Panc1 (cell line): ENCODE results near the gene GRAMD1A. TPM values are rescaled to one million over a fixed set of nuclear protein-coding genes. Genes with fewer than 3 reads are reported as not detected.
"Not testable (repeated sequence)": the region's sequence is repeated elsewhere in the genome, so short reads cannot be mapped to it uniquely, and the experiment has no call there.

Source experiments
- ATAC-seq: fragments of 200-7000 bp; cut with Tn5 transposase; 2 replicates; pipeline ENCODE4 v1.9.1; 2020; ENCODE audit warnings: mild to moderate bottlenecking, moderate library complexity
- BruUV-seq: library from RNA; stranded (reverse); fragments of 400-500 nt; replicated peaks from 2 replicates; lab custom pipeline; 2021; lab: Mats Ljungman, UMichigan
- CTCF ChIA-PET: fragments of 300-600 bp; sonication (Branson Sonifier 250); formaldehyde crosslinking; loops from one replicate; lab custom pipeline; 2022; ENCODE audit warnings: antibody characterized with exemption; lab: Charles Lee
- POLR2A ChIA-PET: fragments of 300-600 bp; sonication (Branson Sonifier 250); formaldehyde crosslinking; loops from one replicate; lab custom pipeline; 2022; ENCODE audit warnings: antibody characterized with exemption; lab: Charles Lee
- DNase-seq: peaks from one replicate; pipeline ENCODE4 v3.0.0-alpha.2; 2010; ENCODE audit warnings: low read depth, low spot score
- H3K27ac ChIP-seq: 2 replicates; pipeline ENCODE4 v1.5.1; 2011; ENCODE audit warnings: mild to moderate bottlenecking, low read length, inconsistent platforms
- H3K27me3 ChIP-seq: fragments of 200-500 bp; sonication (Bioruptor generic); 2 replicates; pipeline ENCODE4 v1.6.0; 2014; ENCODE audit warnings: low read length, inconsistent platforms; ENCODE audit not compliant: control insufficient read depth, insufficient read depth
- H3K36me3 ChIP-seq: fragments of 200-500 bp; sonication (Bioruptor generic); 2 replicates; pipeline ENCODE4 v1.5.1; 2014; ENCODE audit warnings: inconsistent platforms, mild to moderate bottlenecking, low read length, moderate library complexity; ENCODE audit not compliant: control insufficient read depth, insufficient read depth
- H3K4me1 ChIP-seq: 2 replicates; pipeline ENCODE4 v1.5.1; 2011; ENCODE audit warnings: inconsistent platforms, mild to moderate bottlenecking, low read length, moderate library complexity; ENCODE audit not compliant: control insufficient read depth, insufficient read depth
- H3K4me3 ChIP-seq, 2 experiments: 2 replicates each; pipeline ENCODE4 v1.5.1; 2011 to 2012; ENCODE audit warnings: low read depth in 2 of 2, low read length in 2 of 2, mild to moderate bottlenecking in 2 of 2, inconsistent platforms in 1 of 2, moderate library complexity in 1 of 2
- H3K9me3 ChIP-seq: fragments of 200-500 bp; sonication (Bioruptor generic); 2 replicates; pipeline ENCODE4 v1.5.1; 2014; ENCODE audit warnings: low read depth, mild to moderate bottlenecking, inconsistent platforms, low read length, moderate library complexity; ENCODE audit not compliant: control insufficient read depth, insufficient read depth
- POLR2AphosphoS5 ChIP-seq: IDR thresholded peaks from 2 replicates; pipeline ENCODE4 v1.6.1; 2012; ENCODE audit warnings: mild to moderate bottlenecking, low read depth, low read length, moderate library complexity
- REST ChIP-seq, 2 experiments: IDR thresholded peaks; 2 replicates each; pipeline ENCODE4 v1.6.1; 2011 to 2012; ENCODE audit warnings: low read depth in 2 of 2, control low read depth in 1 of 2, low read length in 1 of 2, mild to moderate bottlenecking in 1 of 2, moderate library complexity in 1 of 2; ENCODE audit not compliant: insufficient read depth in 1 of 2
- SIN3A ChIP-seq: IDR thresholded peaks from 2 replicates; pipeline ENCODE4 v1.6.1; 2012; ENCODE audit warnings: low read depth, mild to moderate bottlenecking, low read length, moderate library complexity, borderline replicate concordance; ENCODE audit not compliant: insufficient read depth
- TCF7L2 ChIP-seq: IDR thresholded peaks from 2 replicates; pipeline ENCODE4 v1.6.1; 2011; ENCODE audit warnings: mild to moderate bottlenecking, low read depth, low read length, inconsistent platforms
- in situ Hi-C: cut with HindIII; loops from 2 replicates; pipeline ENCODE4 v1.10.0; 2016; ENCODE audit warnings: low sequenced_read_pairs, low pct_unique_long_range_greater_than_20kb
- intact Hi-C: fragments of 100-400 bp; cut with micrococcal nuclease; formaldehyde crosslinking; loops from one replicate; pipeline ENCODE4 v1.10.0; 2022; ENCODE audit not compliant: unreplicated experiment
- total RNA-seq: library from RNA; stranded (reverse); gene quantifications from one replicate; pipeline ENCODE4 v1.2.1, GENCODE V29; 2021; ENCODE audit not compliant: unreplicated experiment
- TF ChIP-seq, protein P1 (sequence below): fragments of 450-650 bp; IDR thresholded peaks from 2 replicates; pipeline ENCODE4 v1.5.1; 2017; ENCODE audit warnings: mild to moderate bottlenecking

The GRAMD1A gene
- total RNA-seq, 1 experiment from 2014 or later, result 69.9 TPM

DNA sequence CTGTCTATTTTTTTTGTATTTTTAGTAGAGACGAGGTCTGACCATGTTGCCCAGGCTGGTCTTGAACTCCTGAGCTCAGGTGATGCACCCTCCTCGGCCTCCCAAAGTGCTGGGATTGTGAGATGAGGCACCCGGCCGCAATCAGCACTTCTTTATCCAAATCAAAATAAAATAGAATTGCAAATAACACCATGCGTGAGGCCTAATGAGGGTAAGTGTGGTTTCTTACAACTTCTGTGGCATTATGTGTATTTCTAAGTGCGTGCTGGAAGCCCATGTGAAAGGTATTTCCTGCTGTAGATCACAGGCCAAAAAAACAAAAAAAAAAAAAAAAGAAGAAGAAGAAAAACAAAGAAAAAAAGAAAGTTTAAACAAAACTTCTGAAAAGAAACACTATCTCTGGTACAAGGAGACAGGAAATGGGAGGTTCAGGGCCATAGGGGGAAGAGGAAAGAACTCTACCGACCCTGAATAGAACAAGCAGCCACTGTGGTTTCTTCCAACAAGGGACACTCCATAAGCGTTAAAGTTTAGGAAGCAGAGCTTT lies 3.0 kb upstream of the GRAMD1A start:
- Histone ChIP-seq H3K4me1 (peaks cover 26% of the 10 kb centered on the region), H3K27ac (no peak overlapping the region), H3K27me3 (no peaks in the 10 kb centered on the region), H3K9me3 (no peaks in the 10 kb centered on the region), H3K4me3 (no peak overlapping the region), H3K36me3 (no peaks in the 10 kb centered on the region)
- intact Hi-C loops, result no loop called here
- in situ Hi-C loops, result no loop called here
- BruUV-seq, result no TSS peak
- ATAC-seq (no peak), DNase-seq (no peak)
- ChIA-PET CTCF (no interaction called here), POLR2A (no interaction called here)
- no peak for TF ChIP-seq REST (IDR thresholded peaks at IDR 0.05; ENCODE audit: insufficient read depth in 1 of 2, low read depth in 2 of 2, low read length in 1 of 2)
- no peak for TF ChIP-seq POLR2AphosphoS5
- no peak for TF ChIP-seq TCF7L2
- TF ChIP-seq, protein P1, sequence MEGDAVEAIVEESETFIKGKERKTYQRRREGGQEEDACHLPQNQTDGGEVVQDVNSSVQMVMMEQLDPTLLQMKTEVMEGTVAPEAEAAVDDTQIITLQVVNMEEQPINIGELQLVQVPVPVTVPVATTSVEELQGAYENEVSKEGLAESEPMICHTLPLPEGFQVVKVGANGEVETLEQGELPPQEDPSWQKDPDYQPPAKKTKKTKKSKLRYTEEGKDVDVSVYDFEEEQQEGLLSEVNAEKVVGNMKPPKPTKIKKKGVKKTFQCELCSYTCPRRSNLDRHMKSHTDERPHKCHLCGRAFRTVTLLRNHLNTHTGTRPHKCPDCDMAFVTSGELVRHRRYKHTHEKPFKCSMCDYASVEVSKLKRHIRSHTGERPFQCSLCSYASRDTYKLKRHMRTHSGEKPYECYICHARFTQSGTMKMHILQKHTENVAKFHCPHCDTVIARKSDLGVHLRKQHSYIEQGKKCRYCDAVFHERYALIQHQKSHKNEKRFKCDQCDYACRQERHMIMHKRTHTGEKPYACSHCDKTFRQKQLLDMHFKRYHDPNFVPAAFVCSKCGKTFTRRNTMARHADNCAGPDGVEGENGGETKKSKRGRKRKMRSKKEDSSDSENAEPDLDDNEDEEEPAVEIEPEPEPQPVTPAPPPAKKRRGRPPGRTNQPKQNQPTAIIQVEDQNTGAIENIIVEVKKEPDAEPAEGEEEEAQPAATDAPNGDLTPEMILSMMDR, result no peak
- TF ChIP-seq SIN3A, result no peak

GRCh38 chr19:34998224-34998623 lies 1.9 kb upstream of the GRAMD1A start:
- H3K27me3 ChIP-seq, intact Hi-C loops, H3K4me3 ChIP-seq, POLR2A ChIA-PET, H3K36me3 ChIP-seq, DNase-seq, in situ Hi-C loops, H3K27ac ChIP-seq, ATAC-seq, BruUV-seq, CTCF ChIA-PET, H3K9me3 ChIP-seq: not testable (repeated sequence)
- peaks cover 26% of the 10 kb centered on the region for H3K4me1 ChIP-seq

DNA sequence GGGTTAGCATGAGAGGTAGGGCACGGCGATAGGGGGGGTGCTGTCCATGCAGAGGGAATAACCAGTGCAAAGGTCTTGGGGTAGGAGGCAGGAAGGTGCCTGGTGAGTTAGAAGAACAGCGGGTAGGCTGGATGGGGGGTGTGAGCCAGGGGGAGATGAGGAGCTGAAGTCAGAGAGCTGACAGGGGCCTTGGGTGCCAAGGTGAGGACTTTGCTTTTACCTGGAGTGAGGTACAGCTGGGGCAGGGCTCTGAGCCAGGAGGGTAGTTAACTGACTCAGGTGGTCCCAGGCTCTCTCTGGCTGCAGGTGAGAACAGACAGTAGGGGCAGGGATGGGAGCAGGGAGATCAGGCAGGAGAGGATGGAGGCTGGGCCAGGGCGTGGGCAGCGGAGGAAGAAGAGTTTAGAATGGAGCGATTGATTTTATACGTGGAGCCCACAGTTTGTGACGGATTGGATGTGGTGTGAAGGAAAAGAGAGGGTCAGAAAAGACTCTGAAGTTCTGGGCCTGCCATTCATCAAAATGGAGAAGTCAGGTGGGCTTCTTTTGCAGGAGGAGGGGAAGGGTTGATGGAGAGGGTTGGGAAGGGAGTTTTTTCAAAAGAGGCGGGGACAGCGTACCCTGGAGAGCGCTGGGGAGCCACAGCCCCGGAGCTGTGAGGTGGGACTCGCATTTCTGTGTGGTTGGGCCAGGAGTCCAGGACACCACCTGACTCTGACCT lies 1.2 kb upstream of the GRAMD1A start:
- Histone ChIP-seq H3K27ac (peak overlapping the region; percentile 91), H3K36me3 (no peaks in the 10 kb centered on the region), H3K27me3 (no peaks in the 10 kb centered on the region), H3K9me3 (no peaks in the 10 kb centered on the region), H3K4me3 (peak overlapping the region; percentile 56 to 68), H3K4me1 (peaks cover 25% of the 10 kb centered on the region)
- ChIA-PET CTCF (no interaction called here), POLR2A (interaction anchor here (0.6 kb wide), 1 partner anchor 66 kb away, joined by 11 read pairs; no protein-coding TSS in a partner anchor)
- ATAC-seq (no peak), DNase-seq (no peak)
- in situ Hi-C loops, result no loop called here
- no TSS peak for BruUV-seq
- TF ChIP-seq, protein P1, result no peak
- no peak for TF ChIP-seq SIN3A
- no peak for TF ChIP-seq POLR2AphosphoS5
- no peak for TF ChIP-seq TCF7L2
- TF ChIP-seq REST (IDR thresholded peaks at IDR 0.05; ENCODE audit: insufficient read depth in 1 of 2, low read depth in 2 of 2, low read length in 1 of 2), result no peak
- intact Hi-C loops, result no loop called here
